OCI-LY1 (cell line): ENCODE results near the gene MYO5B.

ENCODE experiments used
- EZH2 ChIP-seq: fragments of 200-600 bp; sonication (generic), shearing (Covaris generic); IDR thresholded peaks from 2 replicates; pipeline ENCODE4 v1.8.0; 2017; ENCODE audit warnings: borderline replicate concordance, mixed run types, mild to moderate bottlenecking, antibody characterized with exemption, low read length, moderate library complexity, mixed read lengths
- TF ChIP-seq, protein P1 (sequence below): fragments of 200-600 bp; sonication (generic), shearing (Covaris generic); IDR thresholded peaks from 2 replicates; pipeline ENCODE4 v1.5.1; 2017; ENCODE audit warnings: mild to moderate bottlenecking, antibody characterized with exemption, low read length, moderate library complexity, mixed read lengths

DNA sequence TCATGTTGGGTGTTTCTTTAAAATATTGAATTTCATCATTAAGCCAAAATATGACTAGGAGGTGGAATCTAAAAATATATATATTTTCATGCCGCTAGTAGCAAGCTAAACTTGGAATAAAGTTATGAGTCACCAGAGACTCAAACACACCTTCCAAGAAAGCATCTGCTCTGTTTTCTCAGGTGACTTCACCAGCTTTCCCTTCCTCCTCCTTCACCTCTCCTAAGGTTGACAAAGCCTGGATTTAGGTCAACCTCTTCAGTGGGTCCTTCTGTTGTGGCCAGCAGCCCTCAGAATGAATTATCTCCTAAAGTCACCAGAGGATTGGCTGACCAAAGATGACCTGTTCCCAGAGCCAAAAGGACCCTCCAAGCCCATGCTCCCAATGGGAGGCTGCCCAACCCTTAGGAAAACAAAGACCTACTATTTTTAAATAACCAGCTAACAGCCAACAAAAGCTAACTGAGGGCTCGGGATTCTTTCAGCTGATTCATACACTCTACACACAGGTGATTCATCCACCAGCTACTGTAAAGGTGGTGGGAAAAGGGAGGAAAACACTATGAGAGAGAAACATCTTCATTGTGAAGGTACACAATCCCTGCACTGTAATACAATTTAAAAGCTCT, 113.9 kb downstream of the MYO5B start:
- TF ChIP-seq, protein P1, sequence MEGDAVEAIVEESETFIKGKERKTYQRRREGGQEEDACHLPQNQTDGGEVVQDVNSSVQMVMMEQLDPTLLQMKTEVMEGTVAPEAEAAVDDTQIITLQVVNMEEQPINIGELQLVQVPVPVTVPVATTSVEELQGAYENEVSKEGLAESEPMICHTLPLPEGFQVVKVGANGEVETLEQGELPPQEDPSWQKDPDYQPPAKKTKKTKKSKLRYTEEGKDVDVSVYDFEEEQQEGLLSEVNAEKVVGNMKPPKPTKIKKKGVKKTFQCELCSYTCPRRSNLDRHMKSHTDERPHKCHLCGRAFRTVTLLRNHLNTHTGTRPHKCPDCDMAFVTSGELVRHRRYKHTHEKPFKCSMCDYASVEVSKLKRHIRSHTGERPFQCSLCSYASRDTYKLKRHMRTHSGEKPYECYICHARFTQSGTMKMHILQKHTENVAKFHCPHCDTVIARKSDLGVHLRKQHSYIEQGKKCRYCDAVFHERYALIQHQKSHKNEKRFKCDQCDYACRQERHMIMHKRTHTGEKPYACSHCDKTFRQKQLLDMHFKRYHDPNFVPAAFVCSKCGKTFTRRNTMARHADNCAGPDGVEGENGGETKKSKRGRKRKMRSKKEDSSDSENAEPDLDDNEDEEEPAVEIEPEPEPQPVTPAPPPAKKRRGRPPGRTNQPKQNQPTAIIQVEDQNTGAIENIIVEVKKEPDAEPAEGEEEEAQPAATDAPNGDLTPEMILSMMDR = no peak
- TF ChIP-seq EZH2 = no peak
